Measurements from ENCODE around the gene D2HGDH.

- TF ChIP-seq, protein P1, sequence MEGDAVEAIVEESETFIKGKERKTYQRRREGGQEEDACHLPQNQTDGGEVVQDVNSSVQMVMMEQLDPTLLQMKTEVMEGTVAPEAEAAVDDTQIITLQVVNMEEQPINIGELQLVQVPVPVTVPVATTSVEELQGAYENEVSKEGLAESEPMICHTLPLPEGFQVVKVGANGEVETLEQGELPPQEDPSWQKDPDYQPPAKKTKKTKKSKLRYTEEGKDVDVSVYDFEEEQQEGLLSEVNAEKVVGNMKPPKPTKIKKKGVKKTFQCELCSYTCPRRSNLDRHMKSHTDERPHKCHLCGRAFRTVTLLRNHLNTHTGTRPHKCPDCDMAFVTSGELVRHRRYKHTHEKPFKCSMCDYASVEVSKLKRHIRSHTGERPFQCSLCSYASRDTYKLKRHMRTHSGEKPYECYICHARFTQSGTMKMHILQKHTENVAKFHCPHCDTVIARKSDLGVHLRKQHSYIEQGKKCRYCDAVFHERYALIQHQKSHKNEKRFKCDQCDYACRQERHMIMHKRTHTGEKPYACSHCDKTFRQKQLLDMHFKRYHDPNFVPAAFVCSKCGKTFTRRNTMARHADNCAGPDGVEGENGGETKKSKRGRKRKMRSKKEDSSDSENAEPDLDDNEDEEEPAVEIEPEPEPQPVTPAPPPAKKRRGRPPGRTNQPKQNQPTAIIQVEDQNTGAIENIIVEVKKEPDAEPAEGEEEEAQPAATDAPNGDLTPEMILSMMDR (conservative IDR thresholded peaks at IDR 0.05): no peak
- no peak for TF ChIP-seq EZH2 (IDR thresholded peaks at IDR 0.05; ENCODE audit: low read depth)
These were observed 6.4 kb upstream of the D2HGDH start for GRCh38 chr2:241728000-241728399.
